C4-2B (cell line): ENCODE measurements around the gene INIP.

Experiments
- CTCF ChIP-seq: fragments of 450-650 bp; conservative IDR thresholded peaks from 2 replicates; pipeline ENCODE4 v1.5.1; 2017; ENCODE audit warnings: mild to moderate bottlenecking
- ZFX ChIP-seq: fragments of 450-650 bp; IDR thresholded peaks from 2 replicates; pipeline ENCODE4 v1.6.1; 2017

DNA sequence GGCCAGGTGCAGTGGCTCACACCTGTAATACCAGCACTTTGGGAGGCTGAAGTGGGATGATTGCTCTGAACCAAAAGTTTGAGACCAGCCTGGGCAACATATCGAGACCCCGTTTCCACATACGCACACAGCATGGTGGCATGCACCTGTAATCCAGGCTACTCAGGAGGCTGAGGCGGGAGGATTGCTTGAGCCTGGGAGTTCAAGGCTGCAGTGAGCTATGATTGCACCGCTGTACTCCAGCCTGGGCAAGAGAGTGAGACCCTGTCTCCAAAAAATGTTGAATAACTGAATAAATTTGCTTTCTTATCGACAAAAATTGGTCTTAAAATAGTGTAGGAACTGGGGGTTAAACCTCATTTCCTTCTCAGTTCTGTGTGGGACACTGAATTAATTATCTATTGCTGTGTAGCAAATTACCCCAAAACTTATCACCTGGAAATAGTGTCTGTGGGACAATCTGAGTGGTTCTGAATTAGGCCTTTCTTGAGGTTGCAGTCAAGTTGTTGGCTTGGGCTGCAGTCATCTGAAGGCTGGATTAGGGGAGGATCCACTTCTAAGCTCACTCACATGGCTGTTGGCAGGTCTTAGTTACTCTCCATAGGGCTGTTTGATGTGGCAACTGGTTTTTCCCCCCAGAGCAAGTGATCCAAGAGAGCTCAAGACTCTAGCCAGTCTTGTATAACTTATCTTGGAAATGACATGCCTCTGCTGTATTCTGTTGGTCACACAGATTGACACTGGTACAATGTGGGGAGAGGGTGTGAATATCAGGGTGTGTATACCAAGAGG, 34.6 kb upstream of the INIP start:
- TF ChIP-seq CTCF, result no peak
- no peak for TF ChIP-seq ZFX
